Astrocyte of the spinal cord (primary cell): Measurements from ENCODE around the gene FAM20B.

ENCODE experiments used
- DNase-seq: peaks from one replicate; pipeline ENCODE4 v3.0.0; 2011; ENCODE audit warnings: low read depth, low spot score
- H3K4me3 ChIP-seq: 2 replicates; pipeline ENCODE4 v1.5.1; 2011; ENCODE audit warnings: low read depth, mild to moderate bottlenecking, low read length, moderate library complexity
- CTCF ChIP-seq: IDR thresholded peaks from 2 replicates; pipeline ENCODE4 v1.5.1; 2012; ENCODE audit warnings: low read depth, mild to moderate bottlenecking, low read length, inconsistent platforms
- in situ Hi-C: cut with HindIII; loops from 2 replicates; pipeline ENCODE4 v1.10.0; 2017; ENCODE audit warnings: low sequenced_read_pairs

FAM20B gene

GRCh38 chr1:179103999-179104398 is 78.3 kb downstream of the FAM20B start:
- no peak overlapping the region for H3K4me3 ChIP-seq
- no peak for TF ChIP-seq CTCF
- in situ Hi-C loops: no loop called here
- no peak for DNase-seq

GRCh38 chr1:179104611-179105250 is 79.0 kb downstream of the FAM20B start:
- no peak overlapping the region for H3K4me3 ChIP-seq
- in situ Hi-C loops: no loop called here
- no peak for DNase-seq
- TF ChIP-seq CTCF: no peak

DNA sequence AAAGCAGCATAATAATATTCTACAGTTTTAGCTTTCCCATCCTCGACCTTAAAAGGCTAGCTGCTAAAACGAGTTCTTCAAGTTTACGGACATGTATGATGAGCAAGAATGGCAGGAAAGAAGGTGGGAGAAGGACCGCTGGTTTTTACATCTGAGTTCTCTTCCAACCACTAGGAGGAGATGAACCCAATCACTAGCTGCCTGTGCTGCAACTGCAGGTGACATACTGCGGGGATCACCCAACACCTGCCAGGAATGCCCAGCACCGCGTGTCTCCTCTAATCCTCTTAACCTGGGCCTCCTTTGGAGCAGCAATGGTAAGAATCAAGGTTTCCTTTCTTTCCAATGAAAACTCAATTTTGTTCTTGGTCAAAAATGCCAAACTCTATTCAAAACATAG is 79.7 kb downstream of the FAM20B start:
- no peak overlapping the region for H3K4me3 ChIP-seq
- in situ Hi-C loops: no loop called here
- TF ChIP-seq CTCF: peak; percentile 52
- no peak for DNase-seq

GRCh38 chr1:179107706-179108629 is 82.3 kb downstream of the FAM20B start:
- H3K4me3 ChIP-seq: no peak overlapping the region
- in situ Hi-C loops: no loop called here
- TF ChIP-seq CTCF: no peak
- DNase-seq: no peak

DNA sequence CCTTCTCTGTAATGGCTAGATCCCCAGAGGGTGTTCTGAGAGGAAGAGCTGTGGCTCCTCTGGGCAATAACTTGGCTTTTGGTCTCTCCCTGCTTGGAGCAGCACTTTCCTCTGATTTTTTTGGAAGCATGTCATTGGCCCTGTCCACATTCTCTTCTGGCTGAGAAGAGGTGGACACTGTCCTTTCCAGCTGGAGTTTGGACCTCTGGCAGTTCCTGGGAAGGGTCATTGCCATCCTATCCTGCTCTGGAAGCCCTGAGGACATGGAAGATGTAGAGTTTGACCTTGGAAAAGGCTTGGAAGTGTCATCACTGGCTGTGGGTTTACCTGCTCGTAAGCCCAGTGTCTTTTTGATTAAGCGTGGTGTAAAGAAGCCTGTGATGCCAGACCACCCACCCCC is 83.0 kb downstream of the FAM20B start:
- no peak for TF ChIP-seq CTCF
- in situ Hi-C loops: no loop called here
- H3K4me3 ChIP-seq: no peak overlapping the region
- no peak for DNase-seq

DNA sequence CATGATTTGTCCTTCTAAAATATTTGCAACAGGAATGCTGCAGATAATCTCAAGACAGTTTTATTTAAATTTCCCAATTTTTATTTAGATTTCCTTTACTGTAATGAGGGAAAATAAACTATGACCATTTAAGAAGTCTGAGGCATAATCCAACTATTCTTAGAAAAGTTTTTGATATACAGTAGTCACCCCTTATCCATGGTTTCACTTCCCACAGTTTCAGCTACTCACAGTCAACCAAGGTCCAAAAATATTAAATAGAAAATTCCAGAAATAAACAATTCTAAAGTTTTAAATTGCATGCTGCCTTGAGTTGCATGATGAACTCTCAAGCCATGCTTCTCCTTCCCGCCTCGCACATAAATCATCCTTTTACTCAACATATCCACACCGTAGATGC is 89.5 kb downstream of the FAM20B start:
- DNase-seq: no peak
- H3K4me3 ChIP-seq: no peak overlapping the region
- in situ Hi-C loops: no loop called here
- no peak for TF ChIP-seq CTCF
